ENCODE data around the gene HOXB3. TPM values are rescaled to one million over a fixed set of nuclear protein-coding genes. Genes with fewer than 3 reads are reported as not detected.

Gene HOXB3
- total RNA-seq, 1 donor from 2014 or later: not detected

- FAIRE-seq (no peak), DNase-seq (ENCODE audit: low spot score in 2 of 2) (no peak)
Observed at GRCh38 chr17:48613862-48614694, 24.0 kb upstream of the HOXB3 start.

- DNase-seq (ENCODE audit: low spot score in 2 of 2) (no peak), FAIRE-seq (no peak)
Observed at GRCh38 chr17:48612854-48613691, 23.0 kb upstream of the HOXB3 start.

DNA sequence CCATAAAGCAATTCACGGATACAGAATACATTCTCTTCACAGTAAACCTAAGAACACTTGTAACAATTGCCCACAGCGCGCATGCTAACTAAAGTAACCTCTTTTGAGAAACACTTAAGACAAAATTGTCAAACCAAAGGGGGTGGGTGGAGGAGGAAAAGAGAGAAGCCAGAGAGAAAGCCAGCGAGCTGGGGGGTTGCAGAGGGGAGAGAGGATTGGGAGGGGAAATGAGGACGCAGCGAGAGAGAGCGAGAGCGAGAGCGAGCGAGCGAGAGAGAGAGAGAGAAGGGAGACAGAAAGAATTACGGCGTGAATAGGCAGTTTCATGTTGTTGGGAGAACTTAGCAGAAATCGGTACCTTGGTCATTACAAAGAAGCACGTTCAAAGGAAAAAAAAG, 22.4 kb upstream of the HOXB3 start:
- FAIRE-seq (no peak), DNase-seq (ENCODE audit: low spot score in 2 of 2) (no peak)

GRCh38 chr17:48611681-48612455, 21.8 kb upstream of the HOXB3 start:
- FAIRE-seq: no peak

DNA sequence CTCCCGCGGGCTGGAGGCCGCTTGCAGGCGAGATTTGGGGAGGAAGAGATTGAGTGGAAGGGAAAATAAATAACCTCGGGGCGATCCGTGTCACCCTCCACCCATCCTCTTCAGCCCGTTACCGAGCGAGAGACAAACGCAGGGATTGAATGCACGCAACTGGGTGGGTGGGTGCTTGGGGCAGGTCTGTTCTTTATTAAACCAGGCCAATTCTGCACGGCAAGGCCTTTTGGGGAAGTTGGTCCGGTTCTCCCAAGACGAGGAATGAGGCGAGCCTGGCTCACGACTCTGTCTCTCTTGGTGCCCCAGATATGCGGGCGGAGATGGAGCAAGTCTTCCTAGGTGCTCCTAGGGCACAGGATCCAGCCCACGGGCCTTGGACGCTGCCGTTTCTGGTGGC, 21.2 kb upstream of the HOXB3 start:
- DNase-seq (ENCODE audit: low spot score in 2 of 2) (no peak), FAIRE-seq (no peak)

More at GRCh38 chr17:48611681-48612455, 21.8 kb upstream of the HOXB3 start:
- no peak for DNase-seq (ENCODE audit: low spot score in 2 of 2)

- DNase-seq (ENCODE audit: low spot score in 2 of 2) (peak in 1 of 2 donors; percentile 63), FAIRE-seq (no peak)
Observed at GRCh38 chr17:48610282-48611211, 20.5 kb upstream of the HOXB3 start, which contains the start of gene HOXB7. HOXB7 (minus strand) TSS chr17:48611017; CDS start chr17:48610918, 99 bp downstream.

- DNase-seq (ENCODE audit: low spot score in 2 of 2) (no peak), FAIRE-seq (no peak)
Observed at GRCh38 chr17:48609759-48610281, 19.8 kb upstream of the HOXB3 start.

- no peak for DNase-seq (ENCODE audit: low spot score in 2 of 2)
- FAIRE-seq: no peak
Observed at GRCh38 chr17:48609033-48609432, 19.0 kb upstream of the HOXB3 start.

DNA sequence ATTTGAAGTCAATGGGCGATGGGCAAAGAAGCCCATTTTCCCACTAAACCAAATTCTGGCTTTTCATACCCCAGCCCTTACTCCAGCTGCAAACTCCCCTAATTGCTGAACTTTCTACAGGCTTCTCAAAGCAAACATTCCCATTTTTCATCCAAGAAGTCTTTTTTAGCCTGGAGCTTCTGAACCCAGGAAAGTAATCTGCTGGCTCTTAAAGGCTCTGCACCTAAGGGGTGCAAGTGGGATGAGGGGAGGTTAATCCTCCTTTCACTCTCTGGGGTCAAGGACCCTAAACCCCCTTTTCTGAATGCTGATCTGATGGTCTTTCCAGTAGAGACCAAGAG, 18.4 kb upstream of the HOXB3 start:
- no peak for DNase-seq (ENCODE audit: low spot score in 2 of 2)
- no peak for FAIRE-seq

GRCh38 chr17:48606892-48607614, 17.0 kb upstream of the HOXB3 start:
- no peak for DNase-seq (ENCODE audit: low spot score in 2 of 2)
- no peak for FAIRE-seq

GRCh38 chr17:48605991-48606891, 16.2 kb upstream of the HOXB3 start:
- FAIRE-seq (no peak), DNase-seq (ENCODE audit: low spot score in 2 of 2) (no peak)

GRCh38 chr17:48605409-48605919, 15.4 kb upstream of the HOXB3 start:
- no peak for DNase-seq (ENCODE audit: low spot score in 2 of 2)
- no peak for FAIRE-seq

GRCh38 chr17:48604770-48605329, 14.8 kb upstream of the HOXB3 start, which contains the start of gene HOXB6:
HOXB6 (minus strand) TSS chr17:48604986; CDS start chr17:48598150, 6,836 bp downstream.
- FAIRE-seq: no peak
- no peak for DNase-seq (ENCODE audit: low spot score in 2 of 2)

- DNase-seq (ENCODE audit: low spot score in 2 of 2): no peak
- FAIRE-seq: no peak
Observed at GRCh38 chr17:48603959-48604769, 14.1 kb upstream of the HOXB3 start.

DNA sequence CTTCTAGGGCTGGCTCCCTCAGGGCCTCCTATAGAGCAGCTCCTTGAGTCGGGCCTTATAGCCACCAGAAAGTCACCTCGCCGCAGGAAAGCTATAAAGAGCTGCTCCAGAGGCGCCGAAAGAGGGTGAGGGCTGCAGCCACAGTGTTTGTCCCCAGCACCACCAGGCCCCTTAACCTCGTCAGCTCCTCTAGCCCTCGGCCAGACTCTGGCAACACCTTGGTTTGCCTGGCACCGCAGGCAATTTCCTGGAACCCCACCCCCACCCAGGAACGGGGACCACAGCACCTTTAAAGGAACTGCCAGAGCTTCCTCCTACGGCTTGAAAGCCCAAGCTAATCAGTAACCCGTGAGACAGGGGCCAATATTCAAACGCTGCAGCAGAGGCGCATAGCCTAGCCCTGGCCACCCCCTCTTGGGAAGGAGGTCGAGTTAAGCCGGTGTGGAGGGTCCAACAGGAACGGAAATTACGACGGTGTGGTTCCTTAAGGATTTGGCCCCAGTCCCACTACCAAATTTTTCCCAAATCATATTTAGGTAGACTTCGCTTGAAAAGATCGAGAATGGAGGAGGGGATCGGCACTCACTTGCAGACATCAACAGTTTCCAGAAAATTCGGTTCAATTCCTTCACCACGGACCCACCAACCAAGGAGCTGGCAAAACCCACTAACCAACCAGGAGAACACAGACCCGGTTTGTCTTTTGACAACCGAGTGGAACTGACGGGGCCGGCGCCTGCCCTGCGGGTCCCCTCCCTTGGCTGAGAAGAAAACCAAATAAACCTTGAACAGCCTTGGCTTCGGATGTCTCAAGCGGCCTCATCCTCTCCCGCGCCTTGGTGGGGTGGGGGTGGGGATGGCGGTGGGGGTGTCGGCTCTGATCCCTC, 11.7 kb upstream of the HOXB3 start:
- DNase-seq (ENCODE audit: low spot score in 2 of 2): no peak
- FAIRE-seq: no peak
